Neural progenitor cell (in vitro differentiated cells): ENCODE data around the gene STRN4. TPM values are rescaled to one million over a fixed set of nuclear protein-coding genes. Genes with fewer than 3 reads are reported as not detected.

Source experiments
- DNase-seq: peaks from one replicate; pipeline ENCODE4 v3.0.0-alpha.2; 2016; ENCODE audit warnings: low spot score
- H2AFZ ChIP-seq: fragments of 200-600 bp; sonication (generic); replicated peaks from 2 replicates; pipeline ENCODE4 v1.6.1; 2016; ENCODE audit warnings: antibody characterized with exemption
- H3F3A ChIP-seq: fragments of 200-600 bp; sonication (generic); 2 replicates; pipeline ENCODE4 v1.6.1; 2016; ENCODE audit warnings: antibody characterized with exemption, low read depth
- H3K27ac ChIP-seq: fragments of 200-600 bp; sonication (generic); 2 replicates; pipeline ENCODE4 v1.5.1; 2016; ENCODE audit warnings: mild to moderate bottlenecking
- H3K27me3 ChIP-seq: fragments of 200-600 bp; sonication (generic); 2 replicates; pipeline ENCODE4 v1.6.1; 2016; ENCODE audit warnings: mild to moderate bottlenecking, moderate library complexity
- H3K36me3 ChIP-seq: fragments of 200-600 bp; sonication (generic); 2 replicates; pipeline ENCODE4 v1.5.1; 2016
- H3K4me1 ChIP-seq: fragments of 200-600 bp; sonication (generic); 2 replicates; pipeline ENCODE4 v1.6.1; 2016; ENCODE audit warnings: mixed run types
- H3K4me2 ChIP-seq: fragments of 200-600 bp; sonication (generic); 2 replicates; pipeline ENCODE4 v1.6.1; 2016
- H3K4me3 ChIP-seq: fragments of 200-600 bp; sonication (generic); 2 replicates; pipeline ENCODE4 v1.5.1; 2016
- H3K79me2 ChIP-seq: fragments of 200-600 bp; sonication (generic); 2 replicates; pipeline ENCODE4 v1.6.1; 2016; ENCODE audit warnings: low read depth
- H3K9ac ChIP-seq: fragments of 200-600 bp; sonication (generic); 2 replicates; pipeline ENCODE4 v1.6.1; 2016
- H3K9me3 ChIP-seq: fragments of 200-600 bp; sonication (generic); 2 replicates; pipeline ENCODE4 v1.5.1; 2016; ENCODE audit warnings: low read depth
- H4K20me1 ChIP-seq: fragments of 200-600 bp; sonication (generic); 2 replicates; pipeline ENCODE4 v1.6.1; 2016; ENCODE audit warnings: low read depth
- H3K27ac Mint-ChIP-seq: 3 replicates; pipeline ENCODE4 v1.8.0; 2021; ENCODE audit warnings: mixed read lengths
- H3K27me3 Mint-ChIP-seq: 2 replicates; pipeline ENCODE4 v1.8.0; 2022; ENCODE audit warnings: low read depth, mild to moderate bottlenecking, inconsistent platforms, moderate library complexity, mixed read lengths; ENCODE audit not compliant: insufficient read depth
- H3K36me3 Mint-ChIP-seq: 3 replicates; pipeline ENCODE4 v1.8.0; 2021; ENCODE audit warnings: mixed read lengths
- H3K4me1 Mint-ChIP-seq: 3 replicates; pipeline ENCODE4 v1.8.0; 2021; ENCODE audit warnings: mixed read lengths
- H3K4me3 Mint-ChIP-seq: 3 replicates; pipeline ENCODE4 v1.8.0; 2021; ENCODE audit warnings: mild to moderate bottlenecking, moderate library complexity, mixed read lengths
- H3K9me3 Mint-ChIP-seq: 3 replicates; pipeline ENCODE4 v1.8.0; 2020; ENCODE audit warnings: mixed read lengths
- CTCF ChIP-seq: fragments of 200-600 bp; sonication (generic); IDR thresholded peaks from 2 replicates; pipeline ENCODE4 v1.5.1; 2017; ENCODE audit warnings: antibody characterized with exemption, mild to moderate bottlenecking
- EZH2 ChIP-seq: fragments of 200-600 bp; sonication (generic); IDR thresholded peaks from 2 replicates; pipeline ENCODE4 v1.6.1; 2017; ENCODE audit warnings: antibody characterized with exemption, mild to moderate bottlenecking, moderate library complexity
- EZH2phosphoT487 ChIP-seq: fragments of 200-600 bp; sonication (generic); IDR thresholded peaks from 2 replicates; pipeline ENCODE4 v1.6.1; 2017; ENCODE audit warnings: antibody characterized with exemption
- total RNA-seq: library from RNA; depleted of rRNA; stranded (reverse); fragments of >200 nt; gene quantifications from 2 replicates; pipeline ENCODE4 v1.2.3, GENCODE V29; 2015; ENCODE audit warnings: low replicate concordance

Gene STRN4
- total RNA-seq, 1 donor from 2014 or later, result 54.1 TPM

- H3K27ac ChIP-seq, result no peak overlapping the region
- no peaks in the 10 kb centered on the region for H3K9me3 ChIP-seq
- H3K4me2 ChIP-seq, result no peak overlapping the region
- H3K27me3 ChIP-seq, result no peaks in the 10 kb centered on the region
- TF ChIP-seq EZH2phosphoT487, result no peak
- TF ChIP-seq EZH2, result no peak
- no peak for TF ChIP-seq CTCF
- Mint-ChIP-seq H3K27me3 (peaks cover 6% of the 10 kb centered on the region), H3K9me3 (no peaks in the 10 kb centered on the region), H3K27ac (no peak overlapping the region), H3K4me1 (no peaks in the 10 kb centered on the region), H3K36me3 (peaks cover 3% of the 10 kb centered on the region), H3K4me3 (no peak overlapping the region)
- no peaks in the 10 kb centered on the region for H3K4me1 ChIP-seq
- peaks cover 14% of the 10 kb centered on the region for H4K20me1 ChIP-seq
- DNase-seq, result no peak
- peaks cover 10% of the 10 kb centered on the region for H3F3A ChIP-seq
- H3K36me3 ChIP-seq, result no peaks in the 10 kb centered on the region
- no peak overlapping the region for H2AFZ ChIP-seq
- H3K79me2 ChIP-seq, result no peaks in the 10 kb centered on the region
- H3K9ac ChIP-seq, result no peak overlapping the region
- H3K4me3 ChIP-seq, result no peak overlapping the region
Measured at GRCh38 chr19:46759206-46759605, 13.0 kb upstream of the STRN4 start.

DNA sequence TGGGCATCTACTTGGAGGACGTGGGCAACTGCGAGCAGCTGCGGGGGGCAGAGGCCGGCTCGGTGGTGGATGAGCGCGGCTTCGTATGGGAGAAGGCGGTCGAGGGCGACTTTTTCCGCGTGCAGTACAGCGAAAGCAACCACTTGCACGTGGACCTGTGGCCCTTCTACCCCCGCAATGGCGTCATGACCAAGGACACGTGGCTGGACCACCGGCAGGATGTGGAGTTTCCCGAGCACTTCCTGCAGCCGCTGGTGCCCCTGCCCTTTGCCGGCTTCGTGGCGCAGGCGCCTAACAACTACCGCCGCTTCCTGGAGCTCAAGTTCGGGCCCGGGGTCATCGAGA, 10.3 kb upstream of the STRN4 start:
- Histone ChIP-seq H3K4me3 (no peak overlapping the region), H2AFZ (no peak overlapping the region), H4K20me1 (peaks cover 18% of the 10 kb centered on the region), H3F3A (peaks cover 10% of the 10 kb centered on the region), H3K4me1 (no peaks in the 10 kb centered on the region), H3K27me3 (no peaks in the 10 kb centered on the region), H3K79me2 (no peaks in the 10 kb centered on the region), H3K4me2 (no peak overlapping the region), H3K36me3 (no peaks in the 10 kb centered on the region), H3K9ac (no peak overlapping the region), H3K9me3 (no peaks in the 10 kb centered on the region), H3K27ac (no peak overlapping the region)
- Mint-ChIP-seq H3K27ac (no peak overlapping the region), H3K4me3 (no peak overlapping the region), H3K36me3 (peaks cover 11% of the 10 kb centered on the region), H3K9me3 (no peaks in the 10 kb centered on the region), H3K27me3 (peaks cover 8% of the 10 kb centered on the region), H3K4me1 (no peaks in the 10 kb centered on the region)
- DNase-seq, result no peak
- no peak for TF ChIP-seq EZH2
- TF ChIP-seq CTCF, result no peak
- no peak for TF ChIP-seq EZH2phosphoT487

DNA sequence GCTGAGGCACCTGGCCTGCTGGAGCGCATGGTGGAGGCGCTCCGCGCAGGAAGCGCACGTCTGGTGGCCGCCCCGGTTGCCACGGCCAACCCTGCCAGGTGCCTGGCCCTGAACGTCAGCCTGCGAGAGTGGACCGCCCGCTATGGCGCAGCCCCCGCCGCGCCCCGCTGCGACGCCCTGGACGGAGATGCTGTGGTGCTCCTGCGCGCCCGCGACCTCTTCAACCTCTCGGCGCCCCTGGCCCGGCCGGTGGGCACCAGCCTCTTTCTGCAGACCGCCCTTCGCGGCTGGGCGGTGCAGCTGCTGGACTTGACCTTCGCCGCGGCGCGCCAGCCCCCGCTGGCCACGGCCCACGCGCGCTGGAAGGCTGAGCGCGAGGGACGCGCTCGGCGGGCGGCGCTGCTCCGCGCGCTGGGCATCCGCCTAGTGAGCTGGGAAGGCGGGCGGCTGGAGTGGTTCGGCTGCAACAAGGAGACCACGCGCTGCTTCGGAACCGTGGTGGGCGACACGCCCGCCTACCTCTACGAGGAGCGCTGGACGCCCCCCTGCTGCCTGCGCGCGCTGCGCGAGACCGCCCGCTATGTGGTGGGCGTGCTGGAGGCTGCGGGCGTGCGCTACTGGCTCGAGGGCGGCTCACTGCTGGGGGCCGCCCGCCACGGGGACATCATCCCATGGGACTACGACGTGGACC, 9.7 kb upstream of the STRN4 start:
- Histone ChIP-seq H3K4me2 (no peak overlapping the region), H3F3A (peaks cover 10% of the 10 kb centered on the region), H3K9me3 (no peaks in the 10 kb centered on the region), H4K20me1 (peaks cover 18% of the 10 kb centered on the region), H3K4me3 (no peak overlapping the region), H3K36me3 (no peaks in the 10 kb centered on the region), H2AFZ (no peak overlapping the region), H3K4me1 (no peaks in the 10 kb centered on the region), H3K27me3 (no peaks in the 10 kb centered on the region), H3K79me2 (no peaks in the 10 kb centered on the region), H3K27ac (no peak overlapping the region), H3K9ac (no peak overlapping the region)
- DNase-seq, result no peak
- no peak overlapping the region for H3K27ac Mint-ChIP-seq
- no peak overlapping the region for H3K4me3 Mint-ChIP-seq
- TF ChIP-seq CTCF (no peak), EZH2 (no peak), EZH2phosphoT487 (no peak)
- no peaks in the 10 kb centered on the region for H3K4me1 Mint-ChIP-seq
- H3K36me3 Mint-ChIP-seq, result peaks cover 11% of the 10 kb centered on the region
- no peaks in the 10 kb centered on the region for H3K9me3 Mint-ChIP-seq
- H3K27me3 Mint-ChIP-seq, result peaks cover 8% of the 10 kb centered on the region
